ENCODE data around the gene LHX1. TPM values are rescaled to one million over a fixed set of nuclear protein-coding genes. Genes with fewer than 3 reads are reported as not detected.

LHX1 gene
- total RNA-seq, 1 donor from 2014 or later = 0.07 TPM

GRCh38 chr17:36921095-36921851 is 16.0 kb upstream of the LHX1 start:
- intact Hi-C loops (cut with micrococcal nuclease) = no loop called here

GRCh38 chr17:36922175-36922574 is 15.1 kb upstream of the LHX1 start:
- intact Hi-C loops (cut with micrococcal nuclease) = no loop called here

GRCh38 chr17:36923814-36924221 is 13.5 kb upstream of the LHX1 start:
- intact Hi-C loops (cut with micrococcal nuclease) = no loop called here

- intact Hi-C loops (cut with micrococcal nuclease) = no loop called here
Measured at GRCh38 chr17:36926226-36926625, 11.0 kb upstream of the LHX1 start.

GRCh38 chr17:36926701-36927100 is 10.6 kb upstream of the LHX1 start:
- intact Hi-C loops (cut with micrococcal nuclease) = no loop called here

- intact Hi-C loops (cut with micrococcal nuclease) = no loop called here
Measured at GRCh38 chr17:36928471-36929345, 8.6 kb upstream of the LHX1 start.

GRCh38 chr17:36929851-36930582 is 7.3 kb upstream of the LHX1 start:
- intact Hi-C loops (cut with micrococcal nuclease) = no loop called here

GRCh38 chr17:36930583-36930900 is 6.7 kb upstream of the LHX1 start:
- intact Hi-C loops (cut with micrococcal nuclease) = no loop called here

- intact Hi-C loops (cut with micrococcal nuclease) = no loop called here
Measured at GRCh38 chr17:36931096-36931696, 6.1 kb upstream of the LHX1 start.

- intact Hi-C loops (cut with micrococcal nuclease) = loop anchor here (1.0 kb wide), 1 partner anchor 13 kb away; no protein-coding TSS in a partner anchor
Measured at GRCh38 chr17:36931697-36932382, 5.4 kb upstream of the LHX1 start.

GRCh38 chr17:36932383-36932693 is 4.9 kb upstream of the LHX1 start:
- intact Hi-C loops (cut with micrococcal nuclease) = loop anchor here (1.0 kb wide), 1 partner anchor 13 kb away; no protein-coding TSS in a partner anchor

GRCh38 chr17:36932694-36933511 is 4.4 kb upstream of the LHX1 start:
- intact Hi-C loops (cut with micrococcal nuclease) = loop anchor here (1.0 kb wide), 1 partner anchor 12 kb away; no protein-coding TSS in a partner anchor

GRCh38 chr17:36933512-36934143 is 3.6 kb upstream of the LHX1 start:
- intact Hi-C loops (cut with micrococcal nuclease) = no loop called here

GRCh38 chr17:36934144-36934691 is 3.1 kb upstream of the LHX1 start:
- intact Hi-C loops (cut with micrococcal nuclease) = no loop called here

GRCh38 chr17:36934692-36935630 is 2.3 kb upstream of the LHX1 start:
- intact Hi-C loops (cut with micrococcal nuclease) = no loop called here

- intact Hi-C loops (cut with micrococcal nuclease) = no loop called here
Measured at GRCh38 chr17:36935671-36936454, 1.4 kb upstream of the LHX1 start.

GRCh38 chr17:36936455-36937000 is 747 bp upstream of the LHX1 start:
- intact Hi-C loops (cut with micrococcal nuclease) = no loop called here

Measured in T-helper 1 cell treated with Interleukin-12 subunit alpha and Interleukin-12 subunit beta and Interleukin-4 antibody, amounts not matched to agents 30 ng/mL and 1 ng/mL, for 36 hours (primary cell).